GM23338 (cell line): ENCODE data around the gene TRIM67.

Experiments used
- CREB1 ChIP-seq: fragments of 250-450 bp; sonication (Bioruptor Pico); IDR thresholded peaks from 2 replicates; pipeline ENCODE4 v1.5.0; 2020; ENCODE audit warnings: low read depth, mild to moderate bottlenecking, moderate library complexity
- EZH2 ChIP-seq: fragments of 200-600 bp; sonication (generic); IDR thresholded peaks from one replicate; pipeline ENCODE4 v1.8.0; 2017; ENCODE audit warnings: antibody characterized with exemption, mild to moderate bottlenecking, low read depth; ENCODE audit not compliant: unreplicated experiment
- EZH2phosphoT487 ChIP-seq: fragments of 200-600 bp; sonication (generic); IDR thresholded peaks from one replicate; pipeline ENCODE4 v1.8.1; 2018; ENCODE audit warnings: antibody characterized with exemption; ENCODE audit not compliant: unreplicated experiment
- JUNB ChIP-seq: IDR thresholded peaks from one replicate; pipeline ENCODE4 v1.6.1; 2016; ENCODE audit warnings: antibody characterized with exemption; ENCODE audit not compliant: unreplicated experiment
- NANOG ChIP-seq: IDR thresholded peaks from 2 replicates; pipeline ENCODE4 v1.6.1; 2016; ENCODE audit warnings: antibody characterized with exemption, borderline replicate concordance
- POLR2AphosphoS5 ChIP-seq: IDR thresholded peaks from 2 replicates; pipeline ENCODE4 v1.6.1; 2016; ENCODE audit warnings: antibody characterized with exemption, low read depth
- STAT1 ChIP-seq: IDR thresholded peaks from one replicate; pipeline ENCODE4 v1.6.1; 2016; ENCODE audit warnings: antibody characterized with exemption; ENCODE audit not compliant: unreplicated experiment
- ZNF114 ChIP-seq: fragments of 250-450 bp; sonication (Bioruptor Pico); IDR thresholded peaks from 2 replicates; pipeline ENCODE4 v1.5.0; 2020; ENCODE audit warnings: mild to moderate bottlenecking, moderate library complexity
- ZNF331 ChIP-seq: fragments of 250-450 bp; sonication (Bioruptor Pico); IDR thresholded peaks from 2 replicates; pipeline ENCODE4 v1.5.0; 2020; ENCODE audit warnings: low read depth, mild to moderate bottlenecking, moderate library complexity
- TF ChIP-seq, protein P1 (sequence below), 2 experiments: fragments of 200-600 bp in 1 of 2; sonication (generic) in 1 of 2; conservative IDR thresholded peaks; 2 replicates each; pipeline versions ENCODE4 v1.5.1 to v1.6.1; 2016 to 2017; ENCODE audit warnings: antibody characterized with exemption in 2 of 2, low read depth in 2 of 2, mild to moderate bottlenecking in 2 of 2, moderate library complexity in 1 of 2
- TF ChIP-seq, protein P2 (sequence below): IDR thresholded peaks from 2 replicates; pipeline ENCODE4 v1.6.1; 2016; ENCODE audit warnings: antibody characterized with exemption
- TF ChIP-seq, protein P3 (sequence below): IDR thresholded peaks from one replicate; pipeline ENCODE4 v1.6.1; 2018; ENCODE audit warnings: antibody characterized with exemption; ENCODE audit not compliant: unreplicated experiment

GRCh38 chr1:231163830-231164427 lies 2.1 kb downstream of the TRIM67 start:
- TF ChIP-seq, protein P1, sequence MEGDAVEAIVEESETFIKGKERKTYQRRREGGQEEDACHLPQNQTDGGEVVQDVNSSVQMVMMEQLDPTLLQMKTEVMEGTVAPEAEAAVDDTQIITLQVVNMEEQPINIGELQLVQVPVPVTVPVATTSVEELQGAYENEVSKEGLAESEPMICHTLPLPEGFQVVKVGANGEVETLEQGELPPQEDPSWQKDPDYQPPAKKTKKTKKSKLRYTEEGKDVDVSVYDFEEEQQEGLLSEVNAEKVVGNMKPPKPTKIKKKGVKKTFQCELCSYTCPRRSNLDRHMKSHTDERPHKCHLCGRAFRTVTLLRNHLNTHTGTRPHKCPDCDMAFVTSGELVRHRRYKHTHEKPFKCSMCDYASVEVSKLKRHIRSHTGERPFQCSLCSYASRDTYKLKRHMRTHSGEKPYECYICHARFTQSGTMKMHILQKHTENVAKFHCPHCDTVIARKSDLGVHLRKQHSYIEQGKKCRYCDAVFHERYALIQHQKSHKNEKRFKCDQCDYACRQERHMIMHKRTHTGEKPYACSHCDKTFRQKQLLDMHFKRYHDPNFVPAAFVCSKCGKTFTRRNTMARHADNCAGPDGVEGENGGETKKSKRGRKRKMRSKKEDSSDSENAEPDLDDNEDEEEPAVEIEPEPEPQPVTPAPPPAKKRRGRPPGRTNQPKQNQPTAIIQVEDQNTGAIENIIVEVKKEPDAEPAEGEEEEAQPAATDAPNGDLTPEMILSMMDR (conservative IDR thresholded peaks at IDR 0.05; ENCODE audit: low read depth in 2 of 2), result no peak
- TF ChIP-seq, protein P2, sequence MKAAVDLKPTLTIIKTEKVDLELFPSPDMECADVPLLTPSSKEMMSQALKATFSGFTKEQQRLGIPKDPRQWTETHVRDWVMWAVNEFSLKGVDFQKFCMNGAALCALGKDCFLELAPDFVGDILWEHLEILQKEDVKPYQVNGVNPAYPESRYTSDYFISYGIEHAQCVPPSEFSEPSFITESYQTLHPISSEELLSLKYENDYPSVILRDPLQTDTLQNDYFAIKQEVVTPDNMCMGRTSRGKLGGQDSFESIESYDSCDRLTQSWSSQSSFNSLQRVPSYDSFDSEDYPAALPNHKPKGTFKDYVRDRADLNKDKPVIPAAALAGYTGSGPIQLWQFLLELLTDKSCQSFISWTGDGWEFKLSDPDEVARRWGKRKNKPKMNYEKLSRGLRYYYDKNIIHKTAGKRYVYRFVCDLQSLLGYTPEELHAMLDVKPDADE, result no peak
- TF ChIP-seq EZH2, result no peak
- TF ChIP-seq, protein P3, sequence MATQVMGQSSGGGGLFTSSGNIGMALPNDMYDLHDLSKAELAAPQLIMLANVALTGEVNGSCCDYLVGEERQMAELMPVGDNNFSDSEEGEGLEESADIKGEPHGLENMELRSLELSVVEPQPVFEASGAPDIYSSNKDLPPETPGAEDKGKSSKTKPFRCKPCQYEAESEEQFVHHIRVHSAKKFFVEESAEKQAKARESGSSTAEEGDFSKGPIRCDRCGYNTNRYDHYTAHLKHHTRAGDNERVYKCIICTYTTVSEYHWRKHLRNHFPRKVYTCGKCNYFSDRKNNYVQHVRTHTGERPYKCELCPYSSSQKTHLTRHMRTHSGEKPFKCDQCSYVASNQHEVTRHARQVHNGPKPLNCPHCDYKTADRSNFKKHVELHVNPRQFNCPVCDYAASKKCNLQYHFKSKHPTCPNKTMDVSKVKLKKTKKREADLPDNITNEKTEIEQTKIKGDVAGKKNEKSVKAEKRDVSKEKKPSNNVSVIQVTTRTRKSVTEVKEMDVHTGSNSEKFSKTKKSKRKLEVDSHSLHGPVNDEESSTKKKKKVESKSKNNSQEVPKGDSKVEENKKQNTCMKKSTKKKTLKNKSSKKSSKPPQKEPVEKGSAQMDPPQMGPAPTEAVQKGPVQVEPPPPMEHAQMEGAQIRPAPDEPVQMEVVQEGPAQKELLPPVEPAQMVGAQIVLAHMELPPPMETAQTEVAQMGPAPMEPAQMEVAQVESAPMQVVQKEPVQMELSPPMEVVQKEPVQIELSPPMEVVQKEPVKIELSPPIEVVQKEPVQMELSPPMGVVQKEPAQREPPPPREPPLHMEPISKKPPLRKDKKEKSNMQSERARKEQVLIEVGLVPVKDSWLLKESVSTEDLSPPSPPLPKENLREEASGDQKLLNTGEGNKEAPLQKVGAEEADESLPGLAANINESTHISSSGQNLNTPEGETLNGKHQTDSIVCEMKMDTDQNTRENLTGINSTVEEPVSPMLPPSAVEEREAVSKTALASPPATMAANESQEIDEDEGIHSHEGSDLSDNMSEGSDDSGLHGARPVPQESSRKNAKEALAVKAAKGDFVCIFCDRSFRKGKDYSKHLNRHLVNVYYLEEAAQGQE, result no peak
- TF ChIP-seq POLR2AphosphoS5, result no peak
- TF ChIP-seq STAT1, result no peak
- TF ChIP-seq EZH2phosphoT487, result no peak
- no peak for TF ChIP-seq CREB1 (CRISPR knock-in tag)
- TF ChIP-seq JUNB, result no peak
- no peak for TF ChIP-seq ZNF331 (CRISPR knock-in tag)
- TF ChIP-seq NANOG, result no peak
- TF ChIP-seq ZNF114 (CRISPR knock-in tag), result no peak
